ENCODE measurements around the gene CLEC4A.

DNA sequence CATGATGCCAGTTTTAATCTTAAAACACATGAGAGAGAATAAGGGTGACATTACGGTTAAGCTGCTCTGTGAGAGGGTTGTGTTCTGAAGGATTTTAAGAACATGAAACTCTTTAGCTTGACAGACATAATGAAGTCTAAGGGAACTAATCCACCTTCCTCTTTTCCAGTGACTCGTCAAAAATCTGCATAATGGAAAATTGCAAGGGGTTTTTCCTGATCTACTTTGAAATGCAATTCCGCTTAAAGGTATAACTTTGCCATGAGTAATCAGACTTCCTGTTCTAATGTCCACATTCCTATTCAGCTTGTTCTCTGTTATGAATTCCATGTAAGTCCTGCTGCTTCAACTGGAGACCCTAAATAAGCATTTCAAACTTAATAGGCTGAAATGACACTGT, 33.4 kb downstream of the CLEC4A start, which contains the start of gene ZNF705A:
- TF ChIP-seq, protein P1, sequence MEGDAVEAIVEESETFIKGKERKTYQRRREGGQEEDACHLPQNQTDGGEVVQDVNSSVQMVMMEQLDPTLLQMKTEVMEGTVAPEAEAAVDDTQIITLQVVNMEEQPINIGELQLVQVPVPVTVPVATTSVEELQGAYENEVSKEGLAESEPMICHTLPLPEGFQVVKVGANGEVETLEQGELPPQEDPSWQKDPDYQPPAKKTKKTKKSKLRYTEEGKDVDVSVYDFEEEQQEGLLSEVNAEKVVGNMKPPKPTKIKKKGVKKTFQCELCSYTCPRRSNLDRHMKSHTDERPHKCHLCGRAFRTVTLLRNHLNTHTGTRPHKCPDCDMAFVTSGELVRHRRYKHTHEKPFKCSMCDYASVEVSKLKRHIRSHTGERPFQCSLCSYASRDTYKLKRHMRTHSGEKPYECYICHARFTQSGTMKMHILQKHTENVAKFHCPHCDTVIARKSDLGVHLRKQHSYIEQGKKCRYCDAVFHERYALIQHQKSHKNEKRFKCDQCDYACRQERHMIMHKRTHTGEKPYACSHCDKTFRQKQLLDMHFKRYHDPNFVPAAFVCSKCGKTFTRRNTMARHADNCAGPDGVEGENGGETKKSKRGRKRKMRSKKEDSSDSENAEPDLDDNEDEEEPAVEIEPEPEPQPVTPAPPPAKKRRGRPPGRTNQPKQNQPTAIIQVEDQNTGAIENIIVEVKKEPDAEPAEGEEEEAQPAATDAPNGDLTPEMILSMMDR (IDR thresholded peaks at IDR 0.05; ENCODE audit: low read depth, low read length, poor library complexity, severe bottlenecking): no peak
- TF ChIP-seq EZH2phosphoT487 (IDR thresholded peaks at IDR 0.05; ENCODE audit: borderline replicate concordance, low read length): no peak
